GM12892 (cell line): ENCODE data around the gene LMO2.

ENCODE experiments used
- POLR2A ChIP-seq: IDR thresholded peaks from 2 replicates; pipeline ENCODE4 v1.6.1; 2011; ENCODE audit warnings: low read depth, low read length, control low read depth
- POLR2AphosphoS5 ChIP-seq: IDR thresholded peaks from 2 replicates; pipeline ENCODE4 v1.6.1; 2011; ENCODE audit warnings: low read depth, low read length, control low read depth
- TAF1 ChIP-seq: IDR thresholded peaks from 2 replicates; pipeline ENCODE4 v1.6.1; 2011; ENCODE audit warnings: low read depth, mild to moderate bottlenecking, control low read depth, low read length, borderline replicate concordance

- no peak for TF ChIP-seq POLR2AphosphoS5
- TF ChIP-seq POLR2A, result no peak
- TF ChIP-seq TAF1, result no peak
Observed at GRCh38 chr11:33906484-33907186, 14.8 kb upstream of the LMO2 start.
